ENCODE data around the gene LRRC57. TPM values are rescaled to one million over a fixed set of nuclear protein-coding genes. Genes with fewer than 3 reads are reported as not detected.
A peak's percentile ranks its signal among the peaks of the same experiment; 100 is the strongest.

Gene LRRC57
- total and polyA plus RNA-seq, 2 experiments from 2014 or later = 14.4 to 15.1 TPM

DNA sequence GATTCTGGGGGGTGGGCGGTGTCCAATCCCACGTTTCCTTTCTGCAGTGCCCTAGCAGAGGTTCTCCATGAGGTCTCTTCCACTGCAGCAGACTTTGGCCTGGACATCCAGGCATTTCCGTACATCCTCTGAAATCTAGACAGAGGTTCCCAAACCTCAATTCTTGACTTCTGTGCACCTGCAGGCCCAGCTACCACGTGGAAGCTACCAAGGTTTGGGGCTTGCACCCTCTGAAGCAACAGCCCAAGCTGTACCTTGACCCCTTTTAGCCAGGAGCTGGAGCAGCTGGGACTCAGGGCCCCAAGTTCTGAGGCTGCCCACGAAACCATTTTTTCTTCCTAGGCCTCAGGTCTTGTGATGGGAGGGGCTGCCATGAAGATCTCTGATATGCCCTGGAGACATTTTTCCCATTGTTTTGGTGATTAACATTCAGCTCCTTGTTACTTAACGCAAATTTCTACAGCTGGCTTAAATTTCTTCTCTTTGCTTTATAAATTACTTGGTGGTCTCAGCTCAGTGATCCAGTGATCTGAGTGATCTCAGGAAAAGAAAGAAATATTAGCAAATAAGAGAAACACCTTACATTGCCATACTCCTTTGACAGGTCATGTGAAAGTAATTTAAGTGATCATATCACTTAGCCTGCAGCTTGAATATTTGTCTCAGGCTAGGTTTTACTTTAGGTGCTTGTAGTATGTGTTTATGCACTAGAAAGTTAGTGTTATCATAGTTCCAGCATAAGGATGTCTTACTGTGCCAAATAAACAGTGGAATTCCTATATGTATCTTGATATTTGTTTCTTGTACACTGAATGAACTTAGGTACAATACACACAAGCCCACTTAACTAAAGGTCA lies 50.2 kb downstream of the LRRC57 start:
- no peaks in the 10 kb centered on the region for H3K9me3 ChIP-seq (ENCODE audit: low read depth)
- peaks cover 36% of the 10 kb centered on the region for H3F3A ChIP-seq (ENCODE audit: insufficient read depth)
- H3K27ac ChIP-seq = peak overlapping the region; percentile 47; the same call in 1 of the 2 replicates
- TF ChIP-seq EZH2 (IDR thresholded peaks at IDR 0.05; ENCODE audit: insufficient read depth, poor library complexity, severe bottlenecking) = no peak
- no peak for TF ChIP-seq EZH2phosphoT487 (IDR thresholded peaks at IDR 0.05; ENCODE audit: insufficient read depth, low read depth)
- H3K9me2 ChIP-seq (ENCODE audit: insufficient read depth) = no peaks in the 10 kb centered on the region
- no peak overlapping the region for H3K4me2 ChIP-seq (ENCODE audit: unreplicated experiment)
- 58 to 64% methylated on average over 6 of the region's 6 CpGs for WGBS, 2 experiments (ENCODE audit: low coverage in 1 of 2, low lambda C conversion rate in 2 of 2, missing lambda C conversion rate in 2 of 2)
- no peak overlapping the region for H3K4me3 ChIP-seq
- no peak overlapping the region for H3K9ac ChIP-seq
- H3K4me1 ChIP-seq (ENCODE audit: insufficient read depth) = peaks cover 29% of the 10 kb centered on the region
- H2AFZ ChIP-seq = no peak overlapping the region
- peaks cover 5% of the 10 kb centered on the region; the same call in 1 of the 2 replicates for H3K36me3 ChIP-seq (ENCODE audit: low read depth)
- peaks cover 77% of the 10 kb centered on the region for H3K79me2 ChIP-seq (ENCODE audit: insufficient read depth)
- in situ Hi-C loops (cut with MboI) = no loop called here
- H4K20me1 ChIP-seq (ENCODE audit: insufficient read depth) = no peaks in the 10 kb centered on the region
- DNase-seq = no peak
- no peaks in the 10 kb centered on the region for H3K27me3 ChIP-seq (replicated peaks; ENCODE audit: insufficient read depth)

DNA sequence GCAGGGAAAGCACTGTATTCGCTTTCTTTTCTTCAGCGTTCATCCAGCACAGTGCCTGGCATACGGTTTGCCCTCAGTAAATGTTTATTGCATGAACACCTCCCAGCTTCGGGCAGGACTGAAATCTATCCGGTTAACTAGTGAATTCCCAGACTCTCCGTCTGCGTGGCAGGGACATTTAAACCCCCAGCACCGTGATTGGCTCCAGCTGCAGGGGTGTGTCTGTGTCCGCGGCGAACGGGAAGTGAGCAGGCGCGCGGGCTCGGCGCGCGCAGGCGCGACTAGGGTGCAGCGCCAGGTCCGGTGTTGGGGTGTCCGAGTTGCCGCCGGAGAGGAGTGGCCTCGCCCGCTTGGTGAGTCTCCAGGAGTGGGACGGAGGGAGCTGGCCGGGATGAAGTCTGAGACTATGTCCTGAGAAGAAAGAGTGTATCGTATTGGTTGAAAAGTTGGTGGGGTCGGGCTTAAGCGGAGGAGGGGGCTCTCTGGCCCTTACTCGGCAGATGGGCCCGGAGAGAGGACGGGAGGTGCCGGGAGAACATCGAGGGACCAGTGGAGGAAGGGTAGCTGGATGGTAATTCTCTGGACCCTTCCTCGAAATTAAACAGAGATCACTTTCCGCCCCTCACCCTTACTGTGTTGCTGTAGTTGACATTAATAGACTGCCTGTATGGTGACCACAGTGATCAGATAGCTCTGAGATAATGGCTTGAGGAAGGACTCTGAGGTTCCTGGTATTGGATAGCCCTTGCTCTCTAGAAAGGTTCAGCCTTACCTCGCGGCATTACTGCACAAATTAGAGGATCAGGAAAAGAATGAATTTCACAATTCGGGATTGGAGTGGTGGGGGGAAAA lies 53.0 kb downstream of the LRRC57 start, which contains the start of gene SNAP23:
TSS of gene SNAP23 (plus strand) at position 274 of the 852 bp plus-strand sequence. CDS start 16,213 bp downstream, outside the sequence.
- TF ChIP-seq EZH2 (IDR thresholded peaks at IDR 0.05; ENCODE audit: insufficient read depth, poor library complexity, severe bottlenecking) = no peak
- no peak for TF ChIP-seq EZH2phosphoT487 (IDR thresholded peaks at IDR 0.05; ENCODE audit: insufficient read depth, low read depth)
- 1% methylated on average over 43 of the region's 43 CpGs for WGBS, 2 experiments (ENCODE audit: low coverage in 1 of 2, low lambda C conversion rate in 2 of 2, missing lambda C conversion rate in 2 of 2)

GRCh38 chr15:42494998-42495360 lies 53.6 kb downstream of the LRRC57 start:
- WGBS, 2 experiments (ENCODE audit: low coverage in 1 of 2, low lambda C conversion rate in 2 of 2, missing lambda C conversion rate in 2 of 2) = 1 to 2% methylated on average over 10 of the region's 10 CpGs
- Histone ChIP-seq H3K9me2 (ENCODE audit: insufficient read depth) (no peaks in the 10 kb centered on the region), H3K4me2 (ENCODE audit: unreplicated experiment) (peak overlapping the region; percentile 96), H3K27ac (peak overlapping the region; percentile 97), H3K9me3 (ENCODE audit: low read depth) (no peaks in the 10 kb centered on the region), H3K27me3 (replicated peaks; ENCODE audit: insufficient read depth) (no peaks in the 10 kb centered on the region), H3K4me3 (peak overlapping the region; percentile 96), H2AFZ (peak overlapping the region; percentile 92), H3K9ac (peak overlapping the region; percentile 86), H4K20me1 (ENCODE audit: insufficient read depth) (no peaks in the 10 kb centered on the region), H3K36me3 (ENCODE audit: low read depth) (no peaks in the 10 kb centered on the region), H3F3A (ENCODE audit: insufficient read depth) (peaks cover 39% of the 10 kb centered on the region), H3K4me1 (ENCODE audit: insufficient read depth) (peaks cover 36% of the 10 kb centered on the region), H3K79me2 (ENCODE audit: insufficient read depth) (peaks cover 51% of the 10 kb centered on the region)
- DNase-seq = peak; percentile 90
- TF ChIP-seq EZH2 (IDR thresholded peaks at IDR 0.05; ENCODE audit: insufficient read depth, poor library complexity, severe bottlenecking) = no peak
- no peak for TF ChIP-seq EZH2phosphoT487 (IDR thresholded peaks at IDR 0.05; ENCODE audit: insufficient read depth, low read depth)
- in situ Hi-C loops (cut with MboI) = no loop called here

More for the DNA sequence above, 53.0 kb downstream of the LRRC57 start, which contains the start of gene SNAP23:
- peak; percentile 98 for DNase-seq
- H3K27ac ChIP-seq = peak within 1 kb of the TSS; percentile 97
- H3K4me3 ChIP-seq = peak within 1 kb of the TSS; percentile 96
- in situ Hi-C loops (cut with MboI) = no loop called here
- H3K4me1 ChIP-seq (ENCODE audit: insufficient read depth) = peaks cover 37% of the 10 kb centered on the region
- no peaks in the 10 kb centered on the region for H3K9me2 ChIP-seq (ENCODE audit: insufficient read depth)
- H3K79me2 ChIP-seq (ENCODE audit: insufficient read depth) = peaks cover 51% of the 10 kb centered on the region
- no peaks in the 10 kb centered on the region for H4K20me1 ChIP-seq (ENCODE audit: insufficient read depth)
- no peaks in the 10 kb centered on the region for H3K9me3 ChIP-seq (ENCODE audit: low read depth)
- H3K9ac ChIP-seq = peak within 1 kb of the TSS; percentile 86
- peaks cover 41% of the 10 kb centered on the region for H3F3A ChIP-seq (ENCODE audit: insufficient read depth)
- H3K4me2 ChIP-seq (ENCODE audit: unreplicated experiment) = peak within 1 kb of the TSS; percentile 96
- H2AFZ ChIP-seq = peak within 1 kb of the TSS; percentile 92
- peaks cover 1% of the 10 kb centered on the region; the same call in 1 of the 2 replicates for H3K36me3 ChIP-seq (ENCODE audit: low read depth)
- no peaks in the 10 kb centered on the region for H3K27me3 ChIP-seq (replicated peaks; ENCODE audit: insufficient read depth)

GRCh38 chr15:42493679-42494078 lies 54.9 kb downstream of the LRRC57 start:
- Histone ChIP-seq H3K27me3 (replicated peaks; ENCODE audit: insufficient read depth) (no peaks in the 10 kb centered on the region), H3K9ac (no peak overlapping the region), H3K9me2 (ENCODE audit: insufficient read depth) (no peaks in the 10 kb centered on the region), H3F3A (ENCODE audit: insufficient read depth) (peaks cover 32% of the 10 kb centered on the region), H3K4me2 (ENCODE audit: unreplicated experiment) (no peak overlapping the region), H3K4me3 (no peak overlapping the region), H3K36me3 (ENCODE audit: low read depth) (no peaks in the 10 kb centered on the region), H3K79me2 (ENCODE audit: insufficient read depth) (peaks cover 54% of the 10 kb centered on the region), H3K9me3 (ENCODE audit: low read depth) (no peaks in the 10 kb centered on the region), H2AFZ (peak overlapping the region; percentile 45), H3K27ac (peak overlapping the region; percentile 97), H4K20me1 (ENCODE audit: insufficient read depth) (no peaks in the 10 kb centered on the region), H3K4me1 (ENCODE audit: insufficient read depth) (peaks cover 27% of the 10 kb centered on the region)
- WGBS, 2 experiments (ENCODE audit: low coverage in 1 of 2, low lambda C conversion rate in 2 of 2, missing lambda C conversion rate in 2 of 2) = 92 to 94% methylated on average over 1 of the region's 1 CpG
- in situ Hi-C loops (cut with MboI) = no loop called here
- no peak for TF ChIP-seq EZH2 (IDR thresholded peaks at IDR 0.05; ENCODE audit: insufficient read depth, poor library complexity, severe bottlenecking)
- TF ChIP-seq EZH2phosphoT487 (IDR thresholded peaks at IDR 0.05; ENCODE audit: insufficient read depth, low read depth) = no peak
- DNase-seq = no peak

Data from GM23248 (cell line).